ENCODE results near the gene RGN.
"Not testable (repeated sequence)": the region's sequence is repeated elsewhere in the genome, so short reads cannot be mapped to it uniquely, and the experiment has no call there.

The RGN gene

GRCh38 chrX:47097018-47097417 is 18.8 kb downstream of the RGN start:
- Mint-ChIP-seq H3K9me3 (ENCODE audit: low read depth) (no peaks in the 10 kb centered on the region), H3K36me3 (no peaks in the 10 kb centered on the region), H3K27ac (no peak overlapping the region), H3K27me3 (no peaks in the 10 kb centered on the region), H3K4me3 (no peak overlapping the region), H3K4me1 (ENCODE audit: low read depth) (no peaks in the 10 kb centered on the region)

DNA sequence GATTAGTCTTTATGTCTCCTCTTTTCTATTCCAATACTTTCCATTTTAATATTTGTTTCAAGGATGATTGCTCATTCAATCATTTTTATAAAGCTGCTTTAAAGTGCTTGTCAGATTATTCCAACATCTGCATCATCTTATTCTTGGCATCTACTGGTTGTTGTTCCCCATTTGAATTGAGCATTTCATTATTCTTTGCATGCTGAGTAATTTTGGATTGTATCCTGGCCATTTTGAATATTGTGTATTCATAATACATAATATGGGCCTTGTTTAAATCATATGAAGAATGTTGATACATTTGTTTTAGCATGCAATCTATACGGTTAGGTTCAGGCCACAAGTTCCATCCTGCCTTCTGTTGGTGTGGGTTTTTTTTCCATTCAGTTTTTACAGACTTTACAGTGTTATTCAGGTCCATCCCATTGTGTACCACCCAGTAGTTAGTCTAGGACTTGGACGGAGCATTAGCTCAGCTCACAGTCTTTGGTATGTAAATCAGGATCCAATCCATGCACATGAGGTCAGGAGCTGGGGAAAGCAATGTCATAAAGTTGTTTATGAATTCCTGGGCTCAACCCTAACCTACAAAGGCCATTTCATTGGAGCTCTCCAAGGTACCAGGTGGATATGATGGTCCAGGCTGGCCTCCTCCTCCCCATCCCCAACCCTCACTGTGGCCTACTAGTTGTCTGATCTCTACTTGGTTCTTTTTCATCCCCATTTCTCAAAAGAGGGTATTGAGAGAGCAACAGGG is 20.3 kb downstream of the RGN start:
- Mint-ChIP-seq H3K4me1 (ENCODE audit: low read depth) (no peaks in the 10 kb centered on the region), H3K4me3 (no peak overlapping the region), H3K9me3 (ENCODE audit: low read depth) (no peaks in the 10 kb centered on the region), H3K27me3 (no peaks in the 10 kb centered on the region), H3K36me3 (no peaks in the 10 kb centered on the region), H3K27ac (no peak overlapping the region)

DNA sequence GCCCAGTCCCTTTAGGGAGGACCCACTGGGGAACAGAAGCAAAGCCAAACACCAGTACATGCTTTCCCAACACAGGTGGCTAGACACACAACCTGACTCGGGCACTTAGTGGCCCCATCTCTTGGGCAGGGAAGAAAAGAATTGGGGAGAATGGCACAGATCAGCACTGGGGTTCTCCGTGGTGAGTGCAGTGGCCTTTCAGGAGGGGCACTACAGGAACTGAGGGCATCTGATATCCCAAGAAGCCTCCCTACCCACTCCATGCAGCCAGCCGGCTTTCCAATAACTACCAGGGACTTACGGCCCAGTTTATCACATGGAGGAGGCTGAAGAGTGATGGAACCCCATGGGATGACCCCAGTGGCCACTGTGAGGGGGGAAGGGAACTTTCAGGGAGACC is 23.0 kb downstream of the RGN start:
- Mint-ChIP-seq H3K4me3 (no peak overlapping the region), H3K9me3 (ENCODE audit: low read depth) (no peaks in the 10 kb centered on the region), H3K4me1 (ENCODE audit: low read depth) (no peaks in the 10 kb centered on the region), H3K27ac (no peak overlapping the region), H3K27me3 (no peaks in the 10 kb centered on the region), H3K36me3 (no peaks in the 10 kb centered on the region)

DNA sequence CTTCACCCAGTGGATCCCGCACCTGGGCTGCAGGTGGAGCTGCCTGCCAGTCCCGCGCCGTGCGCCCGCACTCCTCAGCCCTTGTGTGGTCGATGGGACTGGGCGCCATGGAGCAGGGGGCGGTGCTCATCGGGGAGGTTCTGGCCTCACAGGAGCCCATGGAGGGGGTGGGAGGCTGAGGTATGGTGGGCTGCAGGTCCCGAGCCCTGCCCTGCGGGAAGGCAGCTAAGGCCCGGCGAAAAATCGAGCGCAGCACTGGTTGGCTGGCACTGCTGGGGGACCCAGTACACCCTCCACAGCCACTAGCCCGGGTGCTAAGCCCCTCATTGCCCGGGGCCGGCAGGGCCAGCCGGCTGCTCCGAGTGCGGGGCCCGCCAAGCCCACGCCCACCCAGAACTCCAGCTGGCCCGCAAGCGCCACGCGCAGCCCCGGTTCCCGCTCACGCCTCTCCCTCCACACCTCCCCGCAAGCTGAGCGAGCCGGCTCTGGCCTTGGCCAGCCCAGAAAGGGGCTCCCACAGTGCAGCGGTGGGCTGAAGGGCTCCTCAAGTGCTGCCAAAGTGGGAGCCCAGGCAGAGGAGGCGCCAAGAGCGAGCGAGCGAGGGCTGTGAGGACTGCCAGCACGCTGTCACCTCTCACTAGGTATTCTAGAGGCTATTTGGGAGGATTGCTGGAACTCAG is 32.8 kb downstream of the RGN start:
- not testable (repeated sequence) for H3K4me3 Mint-ChIP-seq; H3K9me3 Mint-ChIP-seq (ENCODE audit: low read depth); H3K27me3 Mint-ChIP-seq; H3K36me3 Mint-ChIP-seq; H3K27ac Mint-ChIP-seq; H3K4me1 Mint-ChIP-seq (ENCODE audit: low read depth)

- Mint-ChIP-seq H3K27me3 (no peaks in the 10 kb centered on the region), H3K9me3 (ENCODE audit: low read depth) (no peaks in the 10 kb centered on the region), H3K4me3 (no peak overlapping the region), H3K36me3 (no peaks in the 10 kb centered on the region), H3K27ac (no peak overlapping the region), H3K4me1 (ENCODE audit: low read depth) (no peaks in the 10 kb centered on the region)
Measured at GRCh38 chrX:47112316-47112954, 34.2 kb downstream of the RGN start.

DNA sequence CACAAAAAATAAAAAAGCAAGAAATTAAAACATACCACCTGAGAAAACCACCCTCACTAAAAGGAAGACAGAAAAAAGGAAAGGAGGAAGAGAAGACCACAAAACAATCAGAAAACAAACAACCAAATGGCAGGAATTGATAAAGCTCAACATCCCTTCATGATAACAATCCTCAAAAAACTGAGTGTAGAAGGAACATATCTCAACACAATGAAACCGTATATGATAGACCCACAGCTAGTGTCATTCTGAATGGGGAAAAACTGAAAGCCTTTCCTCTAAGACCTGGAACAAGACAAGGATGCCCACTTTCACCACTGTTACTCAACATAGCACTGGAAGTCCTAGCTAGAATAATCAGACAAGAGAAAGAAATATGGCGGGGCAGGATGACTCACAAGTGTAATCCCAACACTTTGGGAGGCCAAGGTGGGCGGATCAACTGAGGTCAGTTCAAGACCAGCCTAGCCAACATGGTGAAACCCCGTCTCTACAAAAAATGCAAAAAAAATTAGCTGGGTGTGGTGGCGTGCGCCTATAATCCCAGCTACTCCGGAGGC is 38.4 kb downstream of the RGN start:
- not testable (repeated sequence) for H3K36me3 Mint-ChIP-seq; H3K4me1 Mint-ChIP-seq (ENCODE audit: low read depth); H3K27ac Mint-ChIP-seq; H3K27me3 Mint-ChIP-seq; H3K4me3 Mint-ChIP-seq; H3K9me3 Mint-ChIP-seq (ENCODE audit: low read depth)

- not testable (repeated sequence) for H3K4me1 Mint-ChIP-seq (ENCODE audit: low read depth); H3K27ac Mint-ChIP-seq; H3K4me3 Mint-ChIP-seq; H3K27me3 Mint-ChIP-seq; H3K36me3 Mint-ChIP-seq; H3K9me3 Mint-ChIP-seq (ENCODE audit: low read depth)
Measured at GRCh38 chrX:47124466-47124865, 46.2 kb downstream of the RGN start.

GRCh38 chrX:47129157-47129898 is 51.1 kb downstream of the RGN start:
- peak overlapping the region; percentile 96 for H3K4me3 Mint-ChIP-seq
- peak overlapping the region; percentile 96 for H3K27ac Mint-ChIP-seq
- H3K9me3 Mint-ChIP-seq (ENCODE audit: low read depth): no peaks in the 10 kb centered on the region
- H3K4me1 Mint-ChIP-seq (ENCODE audit: low read depth): peaks cover 4% of the 10 kb centered on the region
- no peaks in the 10 kb centered on the region for H3K27me3 Mint-ChIP-seq
- no peaks in the 10 kb centered on the region for H3K36me3 Mint-ChIP-seq

GRCh38 chrX:47129899-47130358 is 51.7 kb downstream of the RGN start:
- no peaks in the 10 kb centered on the region for H3K36me3 Mint-ChIP-seq
- H3K4me1 Mint-ChIP-seq (ENCODE audit: low read depth): peaks cover 4% of the 10 kb centered on the region
- no peaks in the 10 kb centered on the region for H3K9me3 Mint-ChIP-seq (ENCODE audit: low read depth)
- H3K27ac Mint-ChIP-seq: peak overlapping the region; percentile 16
- no peaks in the 10 kb centered on the region for H3K27me3 Mint-ChIP-seq
- H3K4me3 Mint-ChIP-seq: peak overlapping the region; percentile 96

DNA sequence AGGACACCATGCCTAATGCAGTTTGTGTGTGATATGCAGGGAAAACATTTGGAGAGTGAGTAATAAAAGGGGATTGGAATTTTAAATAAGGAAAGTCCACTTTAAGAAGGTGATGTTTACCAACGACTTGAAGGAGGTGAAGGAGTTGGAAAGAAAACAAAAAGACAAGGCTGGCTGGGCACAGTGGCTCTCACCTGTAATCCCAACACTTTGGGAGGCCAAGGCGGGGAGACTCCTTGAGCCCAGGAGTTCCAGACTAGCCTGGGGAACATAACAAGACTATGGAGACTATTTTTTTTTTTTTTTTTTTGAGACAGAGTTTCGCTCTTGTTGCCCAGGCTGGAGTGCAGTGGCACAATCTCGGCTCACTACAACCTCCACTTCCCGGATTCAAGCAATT is 55.2 kb downstream of the RGN start:
- Mint-ChIP-seq H3K4me3 (no peak overlapping the region), H3K27ac (no peak overlapping the region), H3K36me3 (no peaks in the 10 kb centered on the region), H3K4me1 (ENCODE audit: low read depth) (peaks cover 4% of the 10 kb centered on the region), H3K9me3 (ENCODE audit: low read depth) (no peaks in the 10 kb centered on the region), H3K27me3 (no peaks in the 10 kb centered on the region)

DNA sequence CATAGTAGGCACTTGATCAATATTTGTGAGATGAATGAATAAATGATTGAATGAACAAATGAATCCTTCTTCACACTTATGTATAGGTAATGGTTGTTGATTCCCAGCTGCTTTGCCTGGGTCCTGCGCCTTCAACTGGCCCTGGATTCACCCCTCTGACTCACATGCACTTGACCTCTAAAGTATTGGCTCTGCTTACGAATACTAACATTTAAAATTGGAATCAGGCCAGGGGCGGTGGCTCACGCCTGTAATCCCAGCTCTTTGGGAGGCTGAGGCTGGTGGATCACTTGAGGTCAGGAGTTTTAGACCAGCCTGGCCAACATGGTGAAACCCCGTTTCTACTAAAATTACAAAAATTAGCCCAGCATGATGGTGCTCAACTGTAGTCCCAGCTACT is 57.4 kb downstream of the RGN start:
- not testable (repeated sequence) for H3K36me3 Mint-ChIP-seq; H3K27ac Mint-ChIP-seq; H3K9me3 Mint-ChIP-seq (ENCODE audit: low read depth); H3K4me1 Mint-ChIP-seq (ENCODE audit: low read depth); H3K27me3 Mint-ChIP-seq; H3K4me3 Mint-ChIP-seq

GRCh38 chrX:47138171-47138570 is 59.9 kb downstream of the RGN start:
- Mint-ChIP-seq H3K9me3 (ENCODE audit: low read depth) (no peaks in the 10 kb centered on the region), H3K27ac (no peak overlapping the region), H3K27me3 (no peaks in the 10 kb centered on the region), H3K36me3 (peaks cover 2% of the 10 kb centered on the region), H3K4me1 (ENCODE audit: low read depth) (peaks cover 5% of the 10 kb centered on the region), H3K4me3 (no peak overlapping the region)

Data from activated naive CD8-positive, alpha-beta T cell (primary cell).